NT2/D1 (cell line): ENCODE results near the gene KIAA1217.

ENCODE experiments used
- DNase-seq: peaks from one replicate; pipeline ENCODE4 v3.0.0-alpha.2; 2011; ENCODE audit warnings: low read depth, low spot score
- H3K27me3 ChIP-seq: 2 replicates; pipeline ENCODE4 v1.6.0; 2011; ENCODE audit warnings: mild to moderate bottlenecking; ENCODE audit not compliant: insufficient read length, insufficient read depth
- H3K36me3 ChIP-seq: 2 replicates; pipeline ENCODE4 v1.6.1; 2011; ENCODE audit warnings: mild to moderate bottlenecking, low read length, mixed read lengths; ENCODE audit not compliant: insufficient read depth, insufficient read length
- H3K4me1 ChIP-seq: 2 replicates; pipeline ENCODE4 v1.5.1; 2011; ENCODE audit not compliant: insufficient read depth, insufficient read length
- H3K4me3 ChIP-seq: 2 replicates; pipeline ENCODE4 v1.5.1; 2011; ENCODE audit warnings: low read depth; ENCODE audit not compliant: insufficient read length
- H3K9ac ChIP-seq: 2 replicates; pipeline ENCODE4 v1.6.0; 2011; ENCODE audit warnings: low read depth; ENCODE audit not compliant: insufficient read length
- H3K9me3 ChIP-seq: 2 replicates; pipeline ENCODE4 v1.5.1; 2011; ENCODE audit warnings: mild to moderate bottlenecking, low read length; ENCODE audit not compliant: insufficient read depth
- SUZ12 ChIP-seq: IDR thresholded peaks from 2 replicates; pipeline ENCODE4 v1.6.1; 2011; ENCODE audit not compliant: insufficient read length, insufficient read depth; ENCODE audit errors: extremely low read depth
- YY1 ChIP-seq: IDR thresholded peaks from 2 replicates; pipeline ENCODE4 v1.6.1; 2011; ENCODE audit not compliant: insufficient read length, insufficient read depth
- ZNF274 ChIP-seq: IDR thresholded peaks from 2 replicates; pipeline ENCODE4 v1.6.1; 2011; ENCODE audit warnings: mild to moderate bottlenecking, low read depth, low read length

Gene KIAA1217

GRCh38 chr10:24515481-24515880 is 306.5 kb downstream of the KIAA1217 start:
- DNase-seq, result no peak

GRCh38 chr10:24518411-24518810 is 309.5 kb downstream of the KIAA1217 start:
- no peak overlapping the region for H3K4me3 ChIP-seq

More at GRCh38 chr10:24515481-24515880, 306.5 kb downstream of the KIAA1217 start:
- peaks cover 35% of the 10 kb centered on the region for H3K36me3 ChIP-seq
- no peaks in the 10 kb centered on the region for H3K9me3 ChIP-seq
- TF ChIP-seq SUZ12 (no peak), ZNF274 (no peak), YY1 (no peak)
- no peak overlapping the region for H3K9ac ChIP-seq
- H3K4me1 ChIP-seq, result peaks cover 2% of the 10 kb centered on the region
- H3K4me3 ChIP-seq, result no peak overlapping the region
- no peaks in the 10 kb centered on the region for H3K27me3 ChIP-seq

GRCh38 chr10:24518981-24519597 is 310.2 kb downstream of the KIAA1217 start:
- no peak for TF ChIP-seq ZNF274
- no peak for TF ChIP-seq SUZ12
- no peak for TF ChIP-seq YY1
- DNase-seq, result peak; percentile 55
- Histone ChIP-seq H3K4me3 (no peak overlapping the region), H3K27me3 (no peaks in the 10 kb centered on the region), H3K36me3 (peaks cover 44% of the 10 kb centered on the region), H3K9me3 (no peaks in the 10 kb centered on the region), H3K9ac (peak overlapping the region; percentile 9), H3K4me1 (peaks cover 2% of the 10 kb centered on the region)

More at GRCh38 chr10:24518411-24518810, 309.5 kb downstream of the KIAA1217 start:
- Histone ChIP-seq H3K4me1 (peaks cover 2% of the 10 kb centered on the region), H3K9me3 (no peaks in the 10 kb centered on the region), H3K9ac (no peak overlapping the region), H3K27me3 (no peaks in the 10 kb centered on the region), H3K36me3 (peaks cover 38% of the 10 kb centered on the region)
- TF ChIP-seq SUZ12, result no peak
- TF ChIP-seq YY1, result no peak
- TF ChIP-seq ZNF274, result no peak
- DNase-seq, result no peak

- H3K4me1 ChIP-seq, result peaks cover 2% of the 10 kb centered on the region
- H3K27me3 ChIP-seq, result no peaks in the 10 kb centered on the region
- TF ChIP-seq SUZ12 (no peak), ZNF274 (no peak), YY1 (no peak)
- no peaks in the 10 kb centered on the region for H3K9me3 ChIP-seq
- no peak overlapping the region for H3K4me3 ChIP-seq
- H3K9ac ChIP-seq, result no peak overlapping the region
- no peak for DNase-seq
- peaks cover 53% of the 10 kb centered on the region for H3K36me3 ChIP-seq
These were observed 311.0 kb downstream of the KIAA1217 start for GRCh38 chr10:24519950-24520349.

GRCh38 chr10:24524314-24524713 is 315.4 kb downstream of the KIAA1217 start:
- H3K4me1 ChIP-seq, result no peaks in the 10 kb centered on the region
- H3K9me3 ChIP-seq, result no peaks in the 10 kb centered on the region
- H3K9ac ChIP-seq, result no peak overlapping the region
- no peaks in the 10 kb centered on the region for H3K27me3 ChIP-seq
- no peak for TF ChIP-seq YY1
- H3K4me3 ChIP-seq, result no peak overlapping the region
- peaks cover 61% of the 10 kb centered on the region for H3K36me3 ChIP-seq
- DNase-seq, result no peak

- DNase-seq, result no peak
- Histone ChIP-seq H3K4me3 (no peak overlapping the region), H3K9me3 (no peaks in the 10 kb centered on the region), H3K36me3 (peaks cover 65% of the 10 kb centered on the region), H3K9ac (no peak overlapping the region), H3K27me3 (no peaks in the 10 kb centered on the region), H3K4me1 (no peaks in the 10 kb centered on the region)
- TF ChIP-seq YY1 (no peak), ZNF274 (no peak), SUZ12 (no peak)
These were observed 317.2 kb downstream of the KIAA1217 start for GRCh38 chr10:24526085-24526649.

GRCh38 chr10:24528946-24529345 is 320.0 kb downstream of the KIAA1217 start:
- Histone ChIP-seq H3K9ac (no peak overlapping the region), H3K4me3 (no peak overlapping the region), H3K36me3 (peaks cover 75% of the 10 kb centered on the region), H3K4me1 (no peaks in the 10 kb centered on the region), H3K9me3 (no peaks in the 10 kb centered on the region), H3K27me3 (no peaks in the 10 kb centered on the region)
- TF ChIP-seq SUZ12, result no peak
- TF ChIP-seq ZNF274, result no peak
- no peak for TF ChIP-seq YY1
- no peak for DNase-seq
